Osteocyte (in vitro differentiated cells): ENCODE results near the gene RASL11A. TPM values are rescaled to one million over a fixed set of nuclear protein-coding genes. Genes with fewer than 3 reads are reported as not detected.

ENCODE experiments used
- DNase-seq: peaks from one replicate; pipeline ENCODE4 v3.0.0; 2021; ENCODE audit warnings: mixed read lengths; ENCODE audit not compliant: unreplicated experiment; ENCODE audit errors: extremely low spot score
- H3K27ac Mint-ChIP-seq: one replicate; pipeline ENCODE4 v1.8.0; 2021; ENCODE audit warnings: mild to moderate bottlenecking, mixed read lengths; ENCODE audit not compliant: unreplicated experiment
- H3K27me3 Mint-ChIP-seq: one replicate; pipeline ENCODE4 v1.8.0; 2021; ENCODE audit warnings: mixed read lengths; ENCODE audit not compliant: unreplicated experiment
- H3K36me3 Mint-ChIP-seq: one replicate; pipeline ENCODE4 v1.8.0; 2021; ENCODE audit warnings: mixed read lengths; ENCODE audit not compliant: unreplicated experiment
- H3K4me1 Mint-ChIP-seq: one replicate; pipeline ENCODE4 v1.8.0; 2021; ENCODE audit warnings: mixed read lengths; ENCODE audit not compliant: unreplicated experiment
- H3K4me3 Mint-ChIP-seq: one replicate; pipeline ENCODE4 v1.8.0; 2021; ENCODE audit warnings: mild to moderate bottlenecking, moderate library complexity, mixed read lengths; ENCODE audit not compliant: unreplicated experiment
- H3K9me3 Mint-ChIP-seq: one replicate; pipeline ENCODE4 v1.8.0; 2021; ENCODE audit warnings: mixed read lengths; ENCODE audit not compliant: unreplicated experiment
- CTCF ChIP-seq: fragments of 200-600 bp; sonication (generic); IDR thresholded peaks from 2 replicates; pipeline ENCODE4 v1.5.0; 2021; ENCODE audit warnings: antibody characterized with exemption, mild to moderate bottlenecking, moderate library complexity
- total RNA-seq: library from RNA; stranded (reverse); gene quantifications from 2 replicates; pipeline ENCODE4 v1.2.1, GENCODE V29; 2021

Gene RASL11A
- total RNA-seq, 1 donor from 2014 or later: 4.6 TPM

- Mint-ChIP-seq H3K4me1 (no peaks in the 10 kb centered on the region), H3K9me3 (no peaks in the 10 kb centered on the region), H3K27me3 (peaks cover 44% of the 10 kb centered on the region), H3K4me3 (no peak overlapping the region), H3K27ac (no peak overlapping the region), H3K36me3 (no peaks in the 10 kb centered on the region)
- DNase-seq: no peak
- no peak for TF ChIP-seq CTCF
Measured at GRCh38 chr13:27302643-27303262, 32.1 kb downstream of the RASL11A start.

GRCh38 chr13:27304099-27304498 lies 33.5 kb downstream of the RASL11A start:
- H3K9me3 Mint-ChIP-seq: no peaks in the 10 kb centered on the region
- H3K4me1 Mint-ChIP-seq: no peaks in the 10 kb centered on the region
- no peak overlapping the region for H3K4me3 Mint-ChIP-seq
- H3K36me3 Mint-ChIP-seq: no peaks in the 10 kb centered on the region
- no peak overlapping the region for H3K27ac Mint-ChIP-seq
- H3K27me3 Mint-ChIP-seq: peaks cover 34% of the 10 kb centered on the region
- TF ChIP-seq CTCF: no peak
- no peak for DNase-seq

- no peak for TF ChIP-seq CTCF
- H3K36me3 Mint-ChIP-seq: no peaks in the 10 kb centered on the region
- H3K27me3 Mint-ChIP-seq: peaks cover 29% of the 10 kb centered on the region
- H3K27ac Mint-ChIP-seq: no peak overlapping the region
- H3K9me3 Mint-ChIP-seq: no peaks in the 10 kb centered on the region
- no peaks in the 10 kb centered on the region for H3K4me1 Mint-ChIP-seq
- no peak for DNase-seq
- no peak overlapping the region for H3K4me3 Mint-ChIP-seq
Measured at GRCh38 chr13:27304611-27305010, 34.0 kb downstream of the RASL11A start.

DNA sequence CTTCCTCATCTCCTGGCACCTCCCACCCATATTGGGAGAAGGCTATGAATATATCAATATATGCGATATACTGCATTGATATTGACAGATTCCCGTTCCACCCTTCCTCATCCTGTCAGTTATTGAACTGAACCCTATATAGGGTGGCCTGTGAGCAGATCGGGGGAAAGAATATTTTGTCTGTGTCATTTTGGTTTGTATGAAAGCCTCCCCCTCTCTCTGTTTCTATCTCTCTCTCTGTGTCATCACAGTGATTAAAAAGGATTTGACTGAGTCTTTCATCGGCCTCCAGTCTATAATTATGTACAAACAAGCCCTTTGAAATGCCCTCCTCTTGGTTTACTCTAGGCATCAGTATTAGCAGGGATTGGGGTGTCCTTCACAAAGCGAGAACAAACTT lies 35.7 kb downstream of the RASL11A start:
- DNase-seq: no peak
- Mint-ChIP-seq H3K27me3 (peaks cover 25% of the 10 kb centered on the region), H3K9me3 (no peaks in the 10 kb centered on the region), H3K4me3 (no peak overlapping the region), H3K27ac (no peak overlapping the region), H3K36me3 (no peaks in the 10 kb centered on the region), H3K4me1 (no peaks in the 10 kb centered on the region)
- TF ChIP-seq CTCF: no peak

- Mint-ChIP-seq H3K4me3 (no peak overlapping the region), H3K4me1 (no peaks in the 10 kb centered on the region), H3K36me3 (no peaks in the 10 kb centered on the region), H3K27me3 (peaks cover 23% of the 10 kb centered on the region), H3K27ac (no peak overlapping the region), H3K9me3 (no peaks in the 10 kb centered on the region)
- no peak for TF ChIP-seq CTCF
- no peak for DNase-seq
Measured at GRCh38 chr13:27308941-27309340, 38.3 kb downstream of the RASL11A start.
